SK-N-SH (cell line): Measurements from ENCODE around the gene COL23A1. TPM values are rescaled to one million over a fixed set of nuclear protein-coding genes. Genes with fewer than 3 reads are reported as not detected.

Source experiments
- CTCF ChIA-PET: fragments of 300-600, 350-600 bp; formaldehyde crosslinking; extraction: SDS; loops from one replicate; lab custom pipeline; 2021; lab: Yijun Ruan, JAX
- POLR2A ChIA-PET: fragments of 350-600 bp; sonication (Branson Sonifier 250); formaldehyde crosslinking; extraction: SDS; loops from one replicate; lab custom pipeline; 2020; ENCODE audit warnings: antibody characterized with exemption, inconsistent platforms; lab: Yijun Ruan, JAX
- DNase-seq: peaks from one replicate; pipeline ENCODE4 v3.0.0; 2012
- H2AFZ ChIP-seq: fragments of 200-600 bp; sonication (generic); 2 replicates; pipeline ENCODE4 v1.8.1; 2016; ENCODE audit warnings: antibody characterized with exemption, mild to moderate bottlenecking, low read depth
- H3F3A ChIP-seq: fragments of 200-600 bp; sonication (generic); replicated peaks from 2 replicates; pipeline ENCODE3; 2016; ENCODE audit warnings: antibody characterized with exemption, mild to moderate bottlenecking; ENCODE audit not compliant: insufficient read depth
- H3K27ac ChIP-seq, 2 experiments: fragments of 200-500 bp in 1 of 2; fragments of 200-600 bp in 1 of 2; sonication (Bioruptor generic) in 1 of 2; sonication (generic), shearing (Covaris generic) in 1 of 2; 2 replicates each; pipeline versions ENCODE4 v1.5.1 to v1.6.1; 2014 to 2016; ENCODE audit warnings: low read depth in 2 of 2, inconsistent platforms in 1 of 2, low read length in 1 of 2, mild to moderate bottlenecking in 1 of 2, mixed read lengths in 1 of 2
- H3K27me3 ChIP-seq: fragments of 200-600 bp; sonication (generic), shearing (Covaris generic); 2 replicates; pipeline ENCODE4 v1.6.1; 2016; ENCODE audit warnings: mixed run types; ENCODE audit not compliant: insufficient read depth
- H3K36me3 ChIP-seq, 2 experiments: fragments of 200-500 bp in 1 of 2; fragments of 200-600 bp in 1 of 2; sonication (Bioruptor generic) in 1 of 2; sonication (generic) in 1 of 2; replicated peaks in 1 of 2; 2 replicates each; pipeline versions ENCODE3 to v1.5.1; 2014 to 2016; ENCODE audit warnings: low read length in 1 of 2, mild to moderate bottlenecking in 1 of 2; ENCODE audit not compliant: insufficient read depth in 2 of 2, control insufficient read depth in 1 of 2
- H3K4me1 ChIP-seq, 2 experiments: fragments of 200-500 bp in 1 of 2; fragments of 200-600 bp in 1 of 2; sonication (Bioruptor generic) in 1 of 2; sonication (generic), shearing (Covaris generic) in 1 of 2; 2 replicates each; pipeline versions ENCODE4 v1.5.1 to v1.6.1; 2014 to 2016; ENCODE audit warnings: low read depth in 1 of 2, low read length in 1 of 2, mixed run types in 1 of 2; ENCODE audit not compliant: insufficient read depth in 2 of 2, control insufficient read depth in 1 of 2
- H3K4me2 ChIP-seq: fragments of 200-600 bp; sonication (generic), shearing (Covaris generic); 2 replicates; pipeline ENCODE4 v1.6.1; 2017; ENCODE audit warnings: mixed run types
- H3K4me3 ChIP-seq, 2 experiments: fragments of 200-500 bp in 1 of 2; fragments of 200-600 bp in 1 of 2; sonication (Bioruptor generic) in 1 of 2; sonication (generic), shearing (Covaris generic) in 1 of 2; 2 replicates each; pipeline versions ENCODE4 v1.5.1 to v1.8.1; 2014 to 2016; ENCODE audit warnings: low read depth in 2 of 2, inconsistent platforms in 1 of 2, low read length in 1 of 2, mild to moderate bottlenecking in 1 of 2, mixed read lengths in 1 of 2, moderate library complexity in 1 of 2
- H3K79me2 ChIP-seq: fragments of 200-600 bp; sonication (generic); 2 replicates; pipeline ENCODE4 v1.8.1; 2017; ENCODE audit warnings: mild to moderate bottlenecking; ENCODE audit not compliant: insufficient read depth
- H3K9ac ChIP-seq: fragments of 200-600 bp; sonication (generic); 2 replicates; pipeline ENCODE4 v1.6.1; 2017; ENCODE audit warnings: mixed run types
- H3K9me2 ChIP-seq: fragments of 200-600 bp; sonication (generic); 2 replicates; pipeline ENCODE4 v1.6.1; 2017; ENCODE audit warnings: mixed run types
- H3K9me3 ChIP-seq: fragments of 200-600 bp; sonication (generic); 2 replicates; pipeline ENCODE4 v1.6.1; 2017; ENCODE audit warnings: mixed run types, mild to moderate bottlenecking, moderate library complexity
- H4K20me1 ChIP-seq: fragments of 200-600 bp; sonication (generic); 2 replicates; pipeline ENCODE4 v1.6.1; 2017; ENCODE audit warnings: mild to moderate bottlenecking, mixed run types; ENCODE audit not compliant: insufficient read depth
- FOXJ3 ChIP-seq: sonication (generic); formaldehyde crosslinking; IDR thresholded peaks from 2 replicates; pipeline ENCODE4 v1.5.1; 2020; ENCODE audit warnings: mild to moderate bottlenecking, missing genetic modification reagents
- GABPA ChIP-seq: IDR thresholded peaks from 2 replicates; pipeline ENCODE4 v1.4.0; 2012; ENCODE audit warnings: low read depth, mild to moderate bottlenecking
- GATA2 ChIP-seq: sonication (generic); formaldehyde crosslinking; IDR thresholded peaks from 2 replicates; pipeline ENCODE4 v1.5.0; 2020; ENCODE audit warnings: mild to moderate bottlenecking, missing genetic modification reagents
- MXI1 ChIP-seq: IDR thresholded peaks from 2 replicates; pipeline ENCODE4 v1.6.1; 2012; ENCODE audit warnings: mild to moderate bottlenecking, low read depth, low read length, improper control_type of control experiment
- NFIC ChIP-seq: IDR thresholded peaks from 2 replicates; pipeline ENCODE4 v1.4.0; 2012; ENCODE audit warnings: borderline replicate concordance
- NRF1 ChIP-seq: IDR thresholded peaks from 2 replicates; pipeline ENCODE4 v1.6.1; 2012; ENCODE audit warnings: low read depth, mild to moderate bottlenecking, low read length
- POLR2AphosphoS5 ChIP-seq: IDR thresholded peaks from 2 replicates; pipeline ENCODE4 v1.6.1; 2012; ENCODE audit warnings: low read depth, low read length
- RAD21 ChIP-seq: IDR thresholded peaks from 2 replicates; pipeline ENCODE4 v1.6.1; 2012; ENCODE audit warnings: mild to moderate bottlenecking, low read length
- RXRA ChIP-seq: IDR thresholded peaks from 2 replicates; pipeline ENCODE4 v1.4.0; 2012; ENCODE audit warnings: low read depth, mild to moderate bottlenecking, borderline replicate concordance
- WGBS: methylation state at CpG from one replicate; pipeline ENCODE4 v1.1.6; 2017; ENCODE audit warnings: low lambda C conversion rate; 5-methylcytosine and 5-hydroxymethylcytosine counted together
- polyA plus RNA-seq, 3 experiments: library from polyadenylated mRNA; depleted of rRNA; stranded (reverse); fragments of >200 nt; gene quantifications; 2 replicates each; pipeline ENCODE4 v1.2.3, GENCODE V29; 2012
- TF ChIP-seq, protein P1 (sequence below): IDR thresholded peaks from 2 replicates; pipeline ENCODE4 v1.4.0; 2012; ENCODE audit warnings: low read depth, borderline replicate concordance
- TF ChIP-seq, protein P2 (sequence below): IDR thresholded peaks from 2 replicates; pipeline ENCODE4 v1.4.0; 2012; ENCODE audit warnings: low read depth, borderline replicate concordance
- TF ChIP-seq, protein P3 (sequence below): fragments of 200-600 bp; sonication (generic); IDR thresholded peaks from 2 replicates; pipeline ENCODE4 v1.6.1; 2017; ENCODE audit warnings: antibody characterized with exemption, mild to moderate bottlenecking, moderate library complexity
- TF ChIP-seq, protein P4 (sequence below): fragments of 150-350 bp; IDR thresholded peaks from 2 replicates; pipeline ENCODE4 v1.6.1; 2017; ENCODE audit warnings: antibody characterized with exemption, low read length, low read depth, borderline replicate concordance

The COL23A1 gene
- polyA plus RNA-seq, 1 of the 3 experiments (the other 2 are of a cell fraction) = 0.10 TPM

DNA sequence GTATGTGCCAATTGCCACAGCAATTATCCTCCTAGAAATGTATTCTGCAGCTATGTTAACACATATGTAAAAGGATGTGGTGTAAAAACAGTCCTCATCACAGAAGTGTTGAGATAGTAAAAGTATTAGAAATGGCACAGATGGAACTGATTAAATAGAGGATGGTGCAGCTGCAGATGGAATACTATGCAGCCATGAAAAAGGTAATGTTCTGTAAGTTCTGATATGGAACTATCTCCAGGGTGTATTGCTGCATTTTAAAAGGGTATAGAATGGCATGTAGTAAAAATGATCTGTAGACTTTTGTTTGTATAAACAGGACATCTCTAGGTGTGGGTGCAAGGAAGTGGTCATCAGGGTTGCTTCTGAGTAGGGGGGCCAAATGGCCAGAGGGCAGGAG lies 294.6 kb downstream of the COL23A1 start (continued):
- TF ChIP-seq, protein P1, sequence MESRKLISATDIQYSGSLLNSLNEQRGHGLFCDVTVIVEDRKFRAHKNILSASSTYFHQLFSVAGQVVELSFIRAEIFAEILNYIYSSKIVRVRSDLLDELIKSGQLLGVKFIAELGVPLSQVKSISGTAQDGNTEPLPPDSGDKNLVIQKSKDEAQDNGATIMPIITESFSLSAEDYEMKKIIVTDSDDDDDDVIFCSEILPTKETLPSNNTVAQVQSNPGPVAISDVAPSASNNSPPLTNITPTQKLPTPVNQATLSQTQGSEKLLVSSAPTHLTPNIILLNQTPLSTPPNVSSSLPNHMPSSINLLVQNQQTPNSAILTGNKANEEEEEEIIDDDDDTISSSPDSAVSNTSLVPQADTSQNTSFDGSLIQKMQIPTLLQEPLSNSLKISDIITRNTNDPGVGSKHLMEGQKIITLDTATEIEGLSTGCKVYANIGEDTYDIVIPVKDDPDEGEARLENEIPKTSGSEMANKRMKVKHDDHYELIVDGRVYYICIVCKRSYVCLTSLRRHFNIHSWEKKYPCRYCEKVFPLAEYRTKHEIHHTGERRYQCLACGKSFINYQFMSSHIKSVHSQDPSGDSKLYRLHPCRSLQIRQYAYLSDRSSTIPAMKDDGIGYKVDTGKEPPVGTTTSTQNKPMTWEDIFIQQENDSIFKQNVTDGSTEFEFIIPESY = no peak
- TF ChIP-seq GATA2 (CRISPR knock-in tag) (no peak), NFIC (no peak)

DNA sequence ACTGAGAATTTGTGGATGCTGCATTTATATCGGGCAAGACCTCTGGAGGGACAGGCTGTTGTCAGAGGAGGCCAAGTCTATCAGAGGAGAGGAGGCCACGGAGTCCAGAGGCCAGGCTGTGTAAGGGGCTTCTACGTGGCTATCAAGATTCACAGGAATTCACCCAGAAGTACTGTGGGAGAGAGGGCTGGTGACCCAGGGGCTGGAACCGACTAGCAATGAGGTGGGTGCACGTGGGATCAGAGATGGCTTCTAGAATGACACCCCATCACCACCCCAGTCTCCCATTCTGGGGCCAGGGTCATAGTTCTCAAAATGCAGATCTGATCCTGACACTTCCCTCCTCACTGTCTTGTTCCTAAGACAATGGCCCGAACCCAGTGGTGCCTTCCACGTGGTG lies 296.4 kb downstream of the COL23A1 start:
- no peaks in the 10 kb centered on the region for H3K9me3 ChIP-seq
- no peak overlapping the region for H3K27ac ChIP-seq
- H3K9me2 ChIP-seq = no peaks in the 10 kb centered on the region
- no peak overlapping the region for H3K4me3 ChIP-seq
- no peaks in the 10 kb centered on the region for H3K36me3 ChIP-seq
- no peak overlapping the region for H2AFZ ChIP-seq
- H3K4me1 ChIP-seq = peaks cover 0 to 16% of the 10 kb centered on the region in 2 experiments; a peak in 1 of 4 replicates
- TF ChIP-seq MXI1 (no peak), NRF1 (no peak), POLR2AphosphoS5 (no peak), GABPA (no peak), RAD21 (no peak), RXRA (no peak), FOXJ3 (no peak)
- TF ChIP-seq, protein P2, sequence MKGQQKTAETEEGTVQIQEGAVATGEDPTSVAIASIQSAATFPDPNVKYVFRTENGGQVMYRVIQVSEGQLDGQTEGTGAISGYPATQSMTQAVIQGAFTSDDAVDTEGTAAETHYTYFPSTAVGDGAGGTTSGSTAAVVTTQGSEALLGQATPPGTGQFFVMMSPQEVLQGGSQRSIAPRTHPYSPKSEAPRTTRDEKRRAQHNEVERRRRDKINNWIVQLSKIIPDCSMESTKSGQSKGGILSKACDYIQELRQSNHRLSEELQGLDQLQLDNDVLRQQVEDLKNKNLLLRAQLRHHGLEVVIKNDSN = no peak
- TF ChIP-seq, protein P3, sequence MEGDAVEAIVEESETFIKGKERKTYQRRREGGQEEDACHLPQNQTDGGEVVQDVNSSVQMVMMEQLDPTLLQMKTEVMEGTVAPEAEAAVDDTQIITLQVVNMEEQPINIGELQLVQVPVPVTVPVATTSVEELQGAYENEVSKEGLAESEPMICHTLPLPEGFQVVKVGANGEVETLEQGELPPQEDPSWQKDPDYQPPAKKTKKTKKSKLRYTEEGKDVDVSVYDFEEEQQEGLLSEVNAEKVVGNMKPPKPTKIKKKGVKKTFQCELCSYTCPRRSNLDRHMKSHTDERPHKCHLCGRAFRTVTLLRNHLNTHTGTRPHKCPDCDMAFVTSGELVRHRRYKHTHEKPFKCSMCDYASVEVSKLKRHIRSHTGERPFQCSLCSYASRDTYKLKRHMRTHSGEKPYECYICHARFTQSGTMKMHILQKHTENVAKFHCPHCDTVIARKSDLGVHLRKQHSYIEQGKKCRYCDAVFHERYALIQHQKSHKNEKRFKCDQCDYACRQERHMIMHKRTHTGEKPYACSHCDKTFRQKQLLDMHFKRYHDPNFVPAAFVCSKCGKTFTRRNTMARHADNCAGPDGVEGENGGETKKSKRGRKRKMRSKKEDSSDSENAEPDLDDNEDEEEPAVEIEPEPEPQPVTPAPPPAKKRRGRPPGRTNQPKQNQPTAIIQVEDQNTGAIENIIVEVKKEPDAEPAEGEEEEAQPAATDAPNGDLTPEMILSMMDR = no peak
- TF ChIP-seq, protein P4, sequence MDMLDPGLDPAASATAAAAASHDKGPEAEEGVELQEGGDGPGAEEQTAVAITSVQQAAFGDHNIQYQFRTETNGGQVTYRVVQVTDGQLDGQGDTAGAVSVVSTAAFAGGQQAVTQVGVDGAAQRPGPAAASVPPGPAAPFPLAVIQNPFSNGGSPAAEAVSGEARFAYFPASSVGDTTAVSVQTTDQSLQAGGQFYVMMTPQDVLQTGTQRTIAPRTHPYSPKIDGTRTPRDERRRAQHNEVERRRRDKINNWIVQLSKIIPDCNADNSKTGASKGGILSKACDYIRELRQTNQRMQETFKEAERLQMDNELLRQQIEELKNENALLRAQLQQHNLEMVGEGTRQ = no peak
- ChIA-PET CTCF (no interaction called here), POLR2A (no interaction called here)
- no peaks in the 10 kb centered on the region for H3K27me3 ChIP-seq
- H3K4me2 ChIP-seq = no peak overlapping the region
- H3K79me2 ChIP-seq = no peaks in the 10 kb centered on the region
- 32% methylated on average over 7 of the region's 7 CpGs for WGBS
- DNase-seq = no peak
- no peak overlapping the region for H3K9ac ChIP-seq
- H3F3A ChIP-seq = no peaks in the 10 kb centered on the region
- no peaks in the 10 kb centered on the region for H4K20me1 ChIP-seq
